ENCODE measurements around the gene ELAVL1. TPM values are rescaled to one million over a fixed set of nuclear protein-coding genes. Genes with fewer than 3 reads are reported as not detected.
"Not testable (repeated sequence)": the region's sequence is repeated elsewhere in the genome, so short reads cannot be mapped to it uniquely, and the experiment has no call there.

Gene ELAVL1
- total RNA-seq, 1 donor from 2014 or later, result 67.9 TPM

GRCh38 chr19:7932276-7932929 lies 73.0 kb downstream of the ELAVL1 start:
- peak; percentile 90 for DNase-seq (ENCODE audit: low spot score)
- no peaks in the 10 kb centered on the region for H3K9me3 Mint-ChIP-seq (ENCODE audit: low read depth)
- no peaks in the 10 kb centered on the region for H3K27me3 Mint-ChIP-seq (ENCODE audit: low read depth)
- H3K27ac Mint-ChIP-seq (ENCODE audit: unreplicated experiment), result no peak overlapping the region
- H3K36me3 Mint-ChIP-seq (ENCODE audit: low read depth), result peaks cover 9% of the 10 kb centered on the region
- TF ChIP-seq, protein P1, sequence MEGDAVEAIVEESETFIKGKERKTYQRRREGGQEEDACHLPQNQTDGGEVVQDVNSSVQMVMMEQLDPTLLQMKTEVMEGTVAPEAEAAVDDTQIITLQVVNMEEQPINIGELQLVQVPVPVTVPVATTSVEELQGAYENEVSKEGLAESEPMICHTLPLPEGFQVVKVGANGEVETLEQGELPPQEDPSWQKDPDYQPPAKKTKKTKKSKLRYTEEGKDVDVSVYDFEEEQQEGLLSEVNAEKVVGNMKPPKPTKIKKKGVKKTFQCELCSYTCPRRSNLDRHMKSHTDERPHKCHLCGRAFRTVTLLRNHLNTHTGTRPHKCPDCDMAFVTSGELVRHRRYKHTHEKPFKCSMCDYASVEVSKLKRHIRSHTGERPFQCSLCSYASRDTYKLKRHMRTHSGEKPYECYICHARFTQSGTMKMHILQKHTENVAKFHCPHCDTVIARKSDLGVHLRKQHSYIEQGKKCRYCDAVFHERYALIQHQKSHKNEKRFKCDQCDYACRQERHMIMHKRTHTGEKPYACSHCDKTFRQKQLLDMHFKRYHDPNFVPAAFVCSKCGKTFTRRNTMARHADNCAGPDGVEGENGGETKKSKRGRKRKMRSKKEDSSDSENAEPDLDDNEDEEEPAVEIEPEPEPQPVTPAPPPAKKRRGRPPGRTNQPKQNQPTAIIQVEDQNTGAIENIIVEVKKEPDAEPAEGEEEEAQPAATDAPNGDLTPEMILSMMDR (IDR thresholded peaks at IDR 0.05), result no peak
- no peak overlapping the region for H3K4me3 Mint-ChIP-seq (ENCODE audit: unreplicated experiment)
- H3K4me1 Mint-ChIP-seq (ENCODE audit: low read depth), result peaks cover 23% of the 10 kb centered on the region

GRCh38 chr19:7931221-7932061 lies 74.0 kb downstream of the ELAVL1 start:
- peak; percentile 92 for DNase-seq (ENCODE audit: low spot score)
- TF ChIP-seq, protein P1 (IDR thresholded peaks at IDR 0.05), result no peak
- no peaks in the 10 kb centered on the region for H3K27me3 Mint-ChIP-seq (ENCODE audit: low read depth)
- H3K36me3 Mint-ChIP-seq (ENCODE audit: low read depth), result peaks cover 9% of the 10 kb centered on the region
- H3K4me1 Mint-ChIP-seq (ENCODE audit: low read depth), result peaks cover 26% of the 10 kb centered on the region
- no peak overlapping the region for H3K4me3 Mint-ChIP-seq (ENCODE audit: unreplicated experiment)
- peak overlapping the region; percentile 100 for H3K27ac Mint-ChIP-seq (ENCODE audit: unreplicated experiment)
- H3K9me3 Mint-ChIP-seq (ENCODE audit: low read depth), result no peaks in the 10 kb centered on the region

- Mint-ChIP-seq H3K27me3 (ENCODE audit: low read depth) (no peaks in the 10 kb centered on the region), H3K4me1 (ENCODE audit: low read depth) (peaks cover 28% of the 10 kb centered on the region), H3K36me3 (ENCODE audit: low read depth) (peaks cover 9% of the 10 kb centered on the region), H3K4me3 (ENCODE audit: unreplicated experiment) (no peak overlapping the region), H3K9me3 (ENCODE audit: low read depth) (no peaks in the 10 kb centered on the region), H3K27ac (ENCODE audit: unreplicated experiment) (peak overlapping the region; percentile 100)
- TF ChIP-seq, protein P1 (IDR thresholded peaks at IDR 0.05), result no peak
- no peak for DNase-seq (ENCODE audit: low spot score)
These were observed 74.7 kb downstream of the ELAVL1 start for GRCh38 chr19:7930765-7931164.

GRCh38 chr19:7930030-7930429 lies 75.4 kb downstream of the ELAVL1 start:
- peak overlapping the region; percentile 100 for H3K27ac Mint-ChIP-seq (ENCODE audit: unreplicated experiment)
- not testable (repeated sequence) for H3K36me3 Mint-ChIP-seq (ENCODE audit: low read depth); H3K9me3 Mint-ChIP-seq (ENCODE audit: low read depth); H3K27me3 Mint-ChIP-seq (ENCODE audit: low read depth); H3K4me3 Mint-ChIP-seq (ENCODE audit: unreplicated experiment); DNase-seq (ENCODE audit: low spot score)
- H3K4me1 Mint-ChIP-seq (ENCODE audit: low read depth), result peaks cover 28% of the 10 kb centered on the region

- Mint-ChIP-seq H3K9me3 (ENCODE audit: low read depth) (no peaks in the 10 kb centered on the region), H3K4me1 (ENCODE audit: low read depth) (peaks cover 31% of the 10 kb centered on the region), H3K36me3 (ENCODE audit: low read depth) (peaks cover 2% of the 10 kb centered on the region), H3K4me3 (ENCODE audit: unreplicated experiment) (peak overlapping the region; percentile 60), H3K27me3 (ENCODE audit: low read depth) (no peaks in the 10 kb centered on the region), H3K27ac (ENCODE audit: unreplicated experiment) (peak overlapping the region; percentile 100)
- DNase-seq (ENCODE audit: low spot score), result peak; percentile 84
- TF ChIP-seq, protein P1 (IDR thresholded peaks at IDR 0.05), result peak; percentile 70
These were observed 76.4 kb downstream of the ELAVL1 start for GRCh38 chr19:7928741-7929701.

All from chondrocyte (in vitro differentiated cells).